ENCODE measurements around the gene THAP7.
A peak's percentile ranks its signal among the peaks of the same experiment; 100 is the strongest.
"Not testable (repeated sequence)": the region's sequence is repeated elsewhere in the genome, so short reads cannot be mapped to it uniquely, and the experiment has no call there.

The THAP7 gene

DNA sequence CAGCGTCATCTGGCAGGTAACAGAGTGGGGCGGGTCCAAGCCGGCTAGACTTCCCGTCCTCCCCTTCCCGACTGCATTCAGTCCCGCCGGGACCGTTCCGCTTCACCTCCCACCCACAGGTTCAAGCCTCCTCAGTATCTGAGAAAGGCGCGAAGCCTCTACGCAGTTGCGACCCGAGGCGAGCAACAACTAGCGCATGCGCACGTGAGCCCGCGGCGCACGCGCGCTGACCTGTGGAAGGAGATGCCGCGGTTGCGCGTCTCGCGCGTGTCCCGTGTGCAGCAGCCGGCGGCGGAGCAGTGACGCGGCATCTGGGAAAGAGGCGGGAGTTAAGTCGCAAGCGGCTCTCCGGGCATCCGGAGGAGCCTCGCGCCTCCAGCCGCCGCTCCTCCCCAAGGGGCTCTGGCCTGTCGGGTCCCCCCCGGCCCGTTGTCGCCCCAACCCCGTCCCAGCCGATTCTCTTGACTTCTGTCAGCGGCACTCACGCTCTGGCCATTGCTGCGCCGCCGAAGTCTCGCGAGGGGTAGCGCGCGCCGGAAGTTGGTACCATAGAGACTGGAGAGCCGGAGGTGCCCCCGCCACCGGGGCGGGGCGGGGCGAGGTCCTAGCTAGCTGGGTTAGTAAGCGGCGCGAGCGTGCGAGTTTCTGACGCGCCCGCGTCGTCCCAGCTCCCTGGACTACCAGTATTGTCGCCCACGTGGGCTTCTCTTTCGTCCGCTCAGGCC, at the start of gene THAP7:
THAP7 (minus strand) TSS at position 518 of the 725 bp plus-strand sequence; CDS start at position 311, 207 bp downstream.
- peak; percentile 96 for DNase-seq

DNA sequence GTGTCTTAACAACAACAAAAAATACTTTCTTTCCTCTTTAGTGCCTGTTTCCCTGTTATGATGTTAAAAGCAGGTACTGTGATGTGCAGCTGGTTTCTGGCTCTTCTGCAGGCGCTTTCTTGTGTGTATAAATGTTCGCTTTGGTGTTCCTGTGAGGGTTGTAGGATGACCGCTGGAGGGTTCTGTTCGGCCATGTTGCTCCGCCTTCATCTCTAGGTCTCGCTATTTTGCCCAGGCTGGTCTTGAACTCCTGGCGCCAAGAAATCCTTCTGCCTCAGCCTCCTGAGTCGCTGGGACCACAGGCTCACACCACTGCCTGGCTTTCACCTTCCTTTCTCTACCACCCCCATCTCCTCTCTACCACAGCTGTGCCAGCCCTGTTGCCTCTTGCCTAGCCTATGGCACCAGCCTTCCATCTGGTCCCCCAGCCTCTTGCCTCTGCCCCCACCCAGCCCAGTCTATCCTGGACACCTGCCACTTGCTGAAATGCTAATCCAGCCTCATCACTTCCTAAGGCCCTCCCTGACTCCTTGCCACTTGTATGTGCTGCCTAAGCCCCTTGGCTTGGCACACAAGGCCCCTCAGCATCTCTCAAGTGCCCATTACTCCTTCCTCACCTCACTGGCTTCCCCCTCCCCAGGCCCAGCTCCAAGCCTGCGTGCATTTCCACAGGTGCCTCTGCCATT, 49.4 kb upstream of the THAP7 start:
- DNase-seq = no peak

GRCh38 chr22:21048965-21049364, 47.0 kb upstream of the THAP7 start:
- DNase-seq = not testable (repeated sequence)

GRCh38 chr22:21048448-21048847, 46.5 kb upstream of the THAP7 start:
- DNase-seq = not testable (repeated sequence)

DNA sequence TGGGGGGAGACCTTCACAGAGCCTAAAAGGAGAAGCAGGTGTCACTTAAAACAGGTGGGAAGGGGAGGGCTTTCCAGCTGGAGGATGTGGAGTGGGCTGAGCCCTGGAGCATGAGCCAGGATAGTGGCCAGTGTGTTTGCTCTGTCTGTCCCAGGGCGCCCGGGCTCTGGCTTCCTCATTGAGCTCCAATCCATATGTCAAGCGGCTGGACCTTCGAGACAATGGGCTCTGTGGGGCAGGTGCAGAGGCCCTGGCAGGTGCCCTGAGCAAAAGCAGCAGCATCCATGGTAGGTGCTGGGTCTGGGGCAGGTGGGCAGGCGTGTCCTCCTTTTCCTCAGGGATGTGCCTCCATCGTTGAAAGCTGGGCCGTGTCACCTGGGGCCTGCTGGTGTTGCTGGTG, 45.8 kb upstream of the THAP7 start:
- DNase-seq = no peak

- DNase-seq = no peak
These were observed 45.2 kb upstream of the THAP7 start for GRCh38 chr22:21047035-21047661.

DNA sequence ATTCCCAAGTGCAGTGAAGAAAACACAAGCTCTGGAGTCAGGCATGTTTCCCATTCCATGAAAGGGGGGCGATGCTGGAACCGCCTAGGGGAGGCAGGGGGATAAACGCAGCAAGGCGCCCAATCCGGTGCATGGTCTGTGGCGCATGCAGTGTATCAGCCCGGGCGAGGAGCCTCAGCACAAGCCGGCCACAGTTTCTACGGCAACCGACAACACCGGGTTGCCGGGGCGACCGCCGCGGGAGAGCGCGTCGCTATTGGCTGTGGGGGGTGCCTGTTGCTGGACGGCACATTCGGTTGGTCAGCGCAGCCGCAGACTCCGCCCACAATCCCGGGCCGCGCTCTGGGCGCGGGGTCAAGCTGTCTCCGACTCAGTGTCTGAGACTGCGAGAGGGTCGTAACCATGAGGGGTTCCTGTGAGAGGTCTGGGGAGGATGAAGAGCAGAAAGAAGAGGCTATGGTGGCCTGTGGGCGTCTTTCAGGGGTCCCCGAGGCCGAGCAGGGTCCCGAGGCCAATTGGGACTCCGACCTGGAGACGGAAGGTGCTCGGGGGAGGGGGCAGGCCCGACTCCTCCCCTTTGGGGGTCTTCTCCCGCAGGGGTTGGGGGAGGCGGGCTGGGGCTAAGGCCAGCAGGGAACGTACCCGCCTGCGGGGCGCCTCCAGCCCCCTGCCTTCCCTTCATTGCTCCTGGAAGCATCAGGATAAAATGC, 43.8 kb upstream of the THAP7 start, which contains the start of gene LRRC74B:
LRRC74B (plus strand) TSS at position 362 of the 710 bp plus-strand sequence; CDS start at position 403, 41 bp downstream.
- DNase-seq = peak; percentile 73

DNA sequence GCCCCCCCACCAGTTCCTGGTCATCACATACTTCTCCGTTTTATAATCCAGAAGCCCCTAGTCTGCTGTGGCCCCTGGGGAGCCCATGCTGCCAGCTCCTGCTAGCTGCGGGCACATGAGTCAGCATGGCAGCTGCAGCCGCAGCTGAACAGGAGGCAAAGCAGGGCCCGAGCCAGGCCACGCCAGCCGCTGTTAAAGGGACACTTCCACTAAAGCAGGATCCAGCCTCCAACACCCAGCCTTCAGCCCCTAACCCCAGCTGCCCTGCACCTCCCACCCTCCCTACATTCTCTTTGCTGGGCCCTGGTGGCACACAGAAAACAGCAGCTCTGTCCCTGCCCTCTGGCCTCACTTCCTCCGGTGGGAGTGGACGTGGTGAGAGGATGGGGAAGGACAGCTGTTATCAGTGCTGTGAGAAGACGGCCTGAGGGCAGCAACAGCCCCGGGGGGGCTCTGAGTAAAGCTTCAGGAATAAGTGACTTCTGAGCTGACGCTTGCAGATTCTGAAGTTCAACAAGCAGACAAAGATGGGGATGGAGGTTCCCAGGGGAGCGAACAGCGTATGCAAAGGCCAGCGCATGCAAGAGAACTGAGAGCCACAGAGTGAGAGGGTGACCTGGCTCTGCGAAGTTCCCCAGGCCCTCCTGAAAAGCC, 43.1 kb upstream of the THAP7 start:
- no peak for DNase-seq

GRCh38 chr22:21043860-21044535, 42.1 kb upstream of the THAP7 start:
- DNase-seq = no peak

GRCh38 chr22:21042978-21043859, 41.3 kb upstream of the THAP7 start:
- DNase-seq = no peak

GRCh38 chr22:21041937-21042336, 40.0 kb upstream of the THAP7 start:
- no peak for DNase-seq

GRCh38 chr22:21039158-21039557, 37.2 kb upstream of the THAP7 start:
- DNase-seq = not testable (repeated sequence)

GRCh38 chr22:21038405-21038804, 36.5 kb upstream of the THAP7 start:
- DNase-seq = no peak

DNA sequence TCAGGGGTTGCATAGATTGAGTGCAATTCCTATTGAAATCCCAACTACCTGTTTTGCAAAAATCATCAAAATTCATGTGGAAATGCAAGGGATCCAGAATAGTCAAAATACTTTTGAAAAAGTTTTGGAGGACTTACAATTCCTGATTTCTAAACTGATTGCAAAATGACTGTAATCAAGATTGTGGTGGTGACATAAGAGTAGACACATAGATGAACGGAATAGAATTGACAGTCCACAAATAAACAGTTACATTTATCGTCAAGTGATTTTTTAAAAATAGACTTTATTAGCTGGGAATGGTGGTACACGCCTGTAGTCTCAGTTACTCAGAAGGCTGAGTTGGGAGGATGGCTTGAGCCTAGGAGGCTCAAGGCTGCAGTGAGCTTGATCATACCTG, 33.1 kb upstream of the THAP7 start:
- DNase-seq = no peak

- DNase-seq = no peak
These were observed 32.0 kb upstream of the THAP7 start for GRCh38 chr22:21033895-21034294.

- DNase-seq = no peak
These were observed 31.2 kb upstream of the THAP7 start for GRCh38 chr22:21032868-21033688.

DNA sequence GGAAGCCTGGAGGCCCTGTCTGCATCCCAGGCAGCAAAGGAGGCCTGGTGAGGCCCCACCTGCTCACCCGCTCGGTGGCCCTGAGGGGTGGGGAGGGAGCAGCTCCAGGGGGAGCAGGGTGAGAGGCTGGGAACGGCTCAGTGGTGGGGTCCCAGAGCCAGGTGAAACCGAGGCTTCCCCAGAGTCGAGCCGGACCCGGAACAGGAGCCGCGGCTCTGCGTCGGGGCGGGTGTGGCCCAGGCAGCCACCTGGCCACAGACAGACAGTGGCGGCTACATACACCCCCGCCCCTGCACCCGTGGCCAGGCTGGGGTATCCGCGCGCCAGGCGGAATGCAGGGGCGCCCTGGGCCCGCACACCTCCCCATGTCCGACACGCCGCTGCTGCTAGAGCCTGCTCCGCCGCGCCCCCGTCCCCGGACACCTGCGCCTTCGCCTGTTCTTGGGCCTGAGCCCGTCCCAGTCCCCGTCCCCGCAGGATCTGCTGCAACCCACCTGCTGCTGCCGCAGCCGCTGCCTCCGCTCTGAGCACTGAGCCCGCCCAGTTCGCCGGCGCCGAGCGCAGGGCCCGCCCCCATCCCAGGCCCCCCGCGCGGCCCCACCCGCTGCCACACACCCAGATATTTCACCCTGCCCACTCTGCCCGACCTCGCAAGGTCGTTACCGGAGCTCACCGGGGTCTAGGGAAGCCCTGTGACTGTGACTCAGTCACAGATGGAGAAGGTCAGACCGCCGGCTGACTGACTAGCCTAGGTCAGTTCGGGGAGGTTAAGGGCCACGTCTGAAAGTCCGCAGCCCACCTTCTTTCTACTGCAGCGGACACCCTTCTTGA, 30.3 kb upstream of the THAP7 start, which contains the start of gene SLC7A4:
SLC7A4 (minus strand) TSS at position 525 of the 831 bp plus-strand sequence. CDS start 749 bp downstream, outside the sequence.
- no peak for DNase-seq

DNA sequence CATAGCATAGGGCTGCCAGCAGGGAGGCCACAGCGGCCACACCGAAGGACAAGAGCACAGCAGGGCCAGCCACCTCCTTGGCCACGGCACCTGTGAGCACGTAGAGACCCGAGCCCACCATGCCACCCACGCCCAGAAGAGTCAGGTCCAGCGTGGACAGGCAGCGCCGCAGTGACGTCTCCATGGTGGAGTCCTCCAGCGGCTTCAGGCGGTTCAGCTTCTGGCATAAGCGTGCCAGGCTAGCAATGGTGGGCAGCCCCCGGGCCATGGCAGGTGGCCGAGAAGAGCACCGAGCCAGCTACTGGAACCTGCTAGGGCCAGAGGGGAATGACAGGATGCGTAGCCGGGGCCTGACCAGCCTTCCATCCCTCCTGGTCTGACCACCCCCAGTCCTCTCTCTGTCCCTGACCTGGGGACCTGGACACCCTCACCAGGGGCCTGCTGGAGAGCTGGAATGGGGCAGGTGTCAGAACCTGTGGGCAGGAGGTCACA, 29.7 kb upstream of the THAP7 start:
- DNase-seq = no peak

Measured in CD4-positive, alpha-beta T cell treated with Interleukin-10 for 1 hour (primary cell).